GM18520 (cell line): Measurements from ENCODE around the gene FGD3.

ENCODE experiments used
- ATAC-seq: cut with Tn5 transposase; IDR thresholded peaks from one replicate; pipeline ENCODE4 v1.9.1; 2021; ENCODE audit not compliant: unreplicated experiment

Gene FGD3

DNA sequence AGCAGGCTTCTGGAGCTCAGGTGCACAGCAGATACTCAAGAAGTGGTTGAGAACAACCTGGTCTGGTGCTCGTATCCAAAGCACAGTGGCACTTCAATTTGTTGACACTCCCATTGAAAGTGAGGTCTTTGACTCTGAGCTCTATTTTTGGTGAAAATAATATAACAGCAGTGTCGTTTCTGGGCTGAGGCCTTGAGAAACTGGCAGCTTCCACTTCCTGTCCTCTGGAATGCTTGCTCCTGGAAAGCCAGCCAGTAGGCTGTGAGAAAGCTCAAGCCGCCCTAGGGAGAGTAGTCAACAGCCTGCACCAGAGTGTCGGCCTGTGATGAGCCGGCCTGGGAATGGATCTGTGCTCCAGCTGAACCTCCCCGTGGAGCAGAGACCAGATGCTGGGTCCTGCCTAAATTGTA is 104.4 kb downstream of the FGD3 start:
- ATAC-seq, result no peak

- no peak for ATAC-seq
Measured at GRCh38 chr9:93052791-93053540, 105.6 kb downstream of the FGD3 start.

- ATAC-seq, result no peak
Measured at GRCh38 chr9:93053781-93054331, 106.5 kb downstream of the FGD3 start.

DNA sequence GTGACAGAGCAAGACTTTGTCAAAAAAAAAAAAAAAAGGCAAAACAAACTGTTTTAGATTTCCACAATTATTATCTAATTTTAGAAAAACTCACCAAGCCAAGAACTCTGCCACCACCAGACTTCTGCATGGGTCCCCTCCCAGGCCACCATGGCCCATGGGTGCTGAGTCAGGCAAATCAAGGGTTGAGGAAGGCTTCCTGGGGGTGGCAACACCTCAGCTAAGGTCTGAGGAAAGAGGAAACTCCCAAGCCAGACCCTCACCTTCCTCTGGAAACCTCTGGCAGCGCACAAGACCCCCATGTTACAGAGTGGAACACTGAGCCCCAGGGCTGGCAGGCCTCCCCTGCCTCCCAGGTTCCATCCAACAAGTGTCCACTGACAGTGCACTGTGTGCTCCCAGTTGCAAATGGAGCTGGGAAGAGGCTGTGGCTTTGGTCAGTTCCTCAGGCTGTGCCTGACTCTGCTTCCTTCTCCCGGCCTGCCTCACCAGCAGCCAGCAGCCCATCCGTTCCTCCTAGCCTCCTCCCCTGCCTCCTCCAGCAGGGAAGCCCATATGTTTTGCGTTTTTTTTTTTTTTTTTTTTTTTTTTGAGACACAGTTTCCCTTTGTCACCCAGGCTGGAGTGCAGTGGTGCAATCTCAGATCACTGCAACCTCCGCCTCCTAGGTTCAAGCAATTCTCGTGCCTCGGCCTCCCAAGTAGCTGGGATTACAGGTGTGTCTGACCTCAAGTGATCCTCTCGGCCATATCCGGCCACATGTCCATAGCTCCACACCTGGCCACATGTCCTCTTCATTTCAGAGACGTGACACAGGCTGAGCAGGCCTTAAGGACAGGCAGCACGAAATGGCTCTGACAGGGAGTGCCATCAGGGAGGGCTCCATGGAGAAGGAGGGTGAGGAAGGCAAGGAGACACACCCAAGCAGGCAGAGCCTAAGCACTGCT is 107.7 kb downstream of the FGD3 start:
- ATAC-seq, result no peak

GRCh38 chr9:93057042-93057702 is 109.8 kb downstream of the FGD3 start:
- no peak for ATAC-seq

GRCh38 chr9:93057703-93058354 is 110.5 kb downstream of the FGD3 start:
- ATAC-seq, result no peak

DNA sequence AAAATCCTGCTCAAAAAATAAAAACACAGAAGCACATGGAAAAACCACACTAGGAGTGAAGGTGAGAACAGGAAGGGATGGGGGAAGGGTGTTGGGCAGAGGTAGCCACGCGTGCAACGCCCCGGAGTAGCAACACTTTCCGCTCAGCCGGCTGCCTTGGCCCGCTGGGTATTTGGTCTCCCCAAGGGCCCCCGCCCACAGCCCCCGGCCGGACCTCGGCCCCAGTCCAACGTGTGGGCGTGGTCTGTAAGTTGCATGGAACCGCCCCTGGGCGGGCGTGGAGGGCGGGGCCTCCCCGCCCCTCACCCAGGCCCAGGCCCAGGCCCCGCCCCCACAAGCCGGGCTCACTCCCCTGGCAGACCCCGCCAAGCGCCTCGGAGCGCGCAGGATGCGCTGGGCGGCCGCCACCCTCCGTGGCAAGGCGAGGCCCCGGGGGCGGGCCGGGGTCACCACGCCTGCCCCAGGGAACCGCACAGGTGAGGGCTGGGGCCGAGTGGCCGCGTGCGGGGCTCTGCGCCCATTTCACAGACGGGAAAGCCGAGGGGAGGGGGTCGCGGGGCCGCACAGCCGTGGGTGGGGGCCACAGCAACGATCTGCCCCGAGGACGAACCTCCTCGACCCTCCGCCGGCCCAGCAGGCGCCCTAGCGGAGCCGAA is 111.2 kb downstream of the FGD3 start, which contains the start of gene SUSD3:
SUSD3 (plus strand) TSS at position 347 of the 656 bp plus-strand sequence; CDS start at position 389, 42 bp downstream.
- no peak for ATAC-seq

- ATAC-seq, result no peak
Measured at GRCh38 chr9:93059011-93059714, 111.8 kb downstream of the FGD3 start.

DNA sequence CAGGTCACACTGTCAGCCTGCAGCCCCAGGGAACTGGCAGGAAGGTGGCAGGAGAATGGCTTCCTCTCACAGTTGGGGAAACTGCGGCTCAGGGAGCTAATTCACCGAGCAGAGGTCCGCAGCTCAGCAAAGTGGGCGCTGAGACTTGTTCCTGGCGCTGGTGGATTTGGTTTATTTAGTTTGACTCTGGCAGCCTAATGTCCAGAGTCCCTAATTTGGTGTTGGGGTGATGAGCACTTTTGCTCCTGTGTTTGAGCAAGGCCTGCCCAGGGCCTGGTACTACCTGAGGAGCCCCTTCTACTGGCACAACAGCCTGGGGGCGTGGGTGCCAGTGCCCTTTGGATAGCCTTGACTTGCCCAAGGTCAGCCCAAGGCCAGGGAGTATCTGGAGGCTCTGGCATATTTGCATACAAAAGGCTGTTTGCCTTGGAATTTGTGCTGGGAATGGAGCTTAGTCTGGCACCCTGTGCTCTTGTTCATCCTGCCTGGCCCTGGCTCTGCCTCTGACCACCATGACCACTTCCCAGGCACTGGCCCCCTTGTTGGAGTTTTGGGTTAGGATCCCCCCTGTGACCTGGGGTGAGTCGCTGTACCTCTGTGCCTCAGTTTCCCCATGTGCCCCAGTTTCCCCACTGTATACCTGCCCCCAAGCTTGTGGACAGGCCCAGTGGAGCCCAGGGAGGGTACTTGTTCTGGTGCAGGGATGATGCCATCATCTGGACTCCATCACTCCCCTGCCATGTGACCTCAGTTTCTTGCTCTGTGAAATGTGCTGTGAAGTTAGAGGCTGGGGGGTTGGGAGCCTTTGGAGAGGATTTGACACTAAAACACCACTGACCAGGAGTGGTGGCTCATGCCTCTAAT is 112.6 kb downstream of the FGD3 start:
- no peak for ATAC-seq

DNA sequence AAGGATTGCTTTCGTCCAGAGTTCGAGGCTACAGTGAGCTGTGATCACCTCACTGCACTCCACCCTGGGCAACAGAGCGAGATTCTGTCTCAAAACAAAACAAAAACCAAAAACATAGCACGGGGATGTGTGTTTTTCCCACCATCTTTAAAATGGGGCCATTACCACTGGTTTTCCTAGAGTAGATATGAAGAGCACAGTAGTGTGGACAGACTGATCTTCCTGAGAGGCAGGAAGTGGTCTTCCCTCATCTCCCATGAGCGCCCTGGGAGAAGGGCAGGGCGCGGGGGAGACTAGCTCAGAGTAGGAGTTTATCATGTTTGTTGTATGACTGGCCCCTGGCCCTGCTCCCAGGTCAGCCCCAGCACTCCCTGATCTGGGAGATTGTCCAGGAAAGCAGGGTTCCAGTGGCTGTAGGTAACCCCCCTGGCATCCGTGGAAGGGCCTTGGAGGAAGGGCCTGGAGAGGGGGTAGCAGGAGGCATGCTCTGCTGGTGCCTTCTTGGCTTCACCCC is 113.5 kb downstream of the FGD3 start:
- ATAC-seq, result no peak

GRCh38 chr9:93061260-93061751 is 114.0 kb downstream of the FGD3 start:
- ATAC-seq, result no peak

- ATAC-seq, result no peak
Measured at GRCh38 chr9:93061791-93062763, 114.8 kb downstream of the FGD3 start.

GRCh38 chr9:93064392-93065134 is 117.2 kb downstream of the FGD3 start:
- peak; percentile 96 for ATAC-seq

- ATAC-seq, result no peak
Measured at GRCh38 chr9:93065135-93065720, 117.9 kb downstream of the FGD3 start.

GRCh38 chr9:93066978-93067603 is 119.8 kb downstream of the FGD3 start:
- no peak for ATAC-seq
